ENCODE data around the gene ZDHHC4.

ZDHHC4 gene

GRCh38 chr7:6607651-6608051 is 30.4 kb downstream of the ZDHHC4 start:
- Histone ChIP-seq H3K4me3 (ENCODE audit: low read depth, low read length) (no peak overlapping the region), H3K36me3 (replicated peaks) (peaks cover 6% of the 10 kb centered on the region), H3K27me3 (replicated peaks) (no peaks in the 10 kb centered on the region), H3K27ac (no peak overlapping the region)
- no peak for TF ChIP-seq CTCF (IDR thresholded peaks at IDR 0.05; ENCODE audit: low read depth, low read length, missing control alignments)
- no peak for DNase-seq
- in situ Hi-C loops (cut with HindIII; ENCODE audit: low pct_ligation_motif_present, low sequenced_read_pairs) = no loop called here

DNA sequence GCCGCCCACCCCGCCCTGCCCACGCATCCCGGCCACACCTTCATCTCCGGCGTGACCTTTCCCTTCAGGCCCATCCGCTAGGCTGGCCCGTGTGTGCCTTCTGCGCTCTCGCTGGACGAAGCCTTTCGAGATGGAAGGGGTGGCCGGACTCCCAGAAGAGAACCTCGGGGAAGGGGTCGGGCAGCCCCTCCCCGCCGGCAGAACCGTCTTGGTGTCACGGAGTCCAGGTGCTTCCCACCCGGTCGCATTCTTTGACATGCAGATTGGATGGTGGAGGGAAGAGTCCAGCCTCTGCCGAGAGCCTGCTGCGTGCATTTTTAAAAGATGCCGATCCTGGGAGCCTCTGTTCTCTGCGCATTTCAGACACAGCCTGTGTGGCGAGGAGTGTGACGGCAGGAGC is 30.8 kb downstream of the ZDHHC4 start:
- no peak overlapping the region for H3K4me3 ChIP-seq (ENCODE audit: low read depth, low read length)
- H3K36me3 ChIP-seq (replicated peaks) = peaks cover 5% of the 10 kb centered on the region
- no peak for DNase-seq
- no peaks in the 10 kb centered on the region for H3K27me3 ChIP-seq (replicated peaks)
- in situ Hi-C loops (cut with HindIII; ENCODE audit: low pct_ligation_motif_present, low sequenced_read_pairs) = no loop called here
- no peak overlapping the region for H3K27ac ChIP-seq
- no peak for TF ChIP-seq CTCF (IDR thresholded peaks at IDR 0.05; ENCODE audit: low read depth, low read length, missing control alignments)

DNA sequence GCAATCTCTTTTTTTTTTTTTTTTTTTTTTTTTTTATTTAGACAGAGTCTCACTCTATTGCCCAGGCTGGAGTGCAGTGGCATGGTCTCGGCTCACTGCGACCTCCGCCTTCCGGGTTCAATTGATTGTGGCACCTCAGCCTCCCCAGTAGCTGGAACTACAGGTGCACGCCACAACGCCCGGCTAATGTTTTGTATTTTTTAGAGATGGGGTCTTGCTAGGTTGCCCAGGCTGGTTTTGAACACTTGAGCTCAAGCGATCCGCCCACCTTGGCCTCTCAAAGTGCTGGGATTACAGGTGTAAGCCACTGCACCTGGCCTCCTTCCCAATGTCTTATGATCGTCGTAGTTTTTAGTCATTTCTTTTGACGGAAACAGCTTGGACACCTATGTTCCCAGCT is 31.5 kb downstream of the ZDHHC4 start:
- Histone ChIP-seq H3K4me3 (ENCODE audit: low read depth, low read length) (no peak overlapping the region), H3K27me3 (replicated peaks) (no peaks in the 10 kb centered on the region), H3K36me3 (replicated peaks) (peaks cover 5% of the 10 kb centered on the region), H3K27ac (no peak overlapping the region)
- no peak for TF ChIP-seq CTCF (IDR thresholded peaks at IDR 0.05; ENCODE audit: low read depth, low read length, missing control alignments)
- DNase-seq = no peak
- in situ Hi-C loops (cut with HindIII; ENCODE audit: low pct_ligation_motif_present, low sequenced_read_pairs) = no loop called here

- in situ Hi-C loops (cut with HindIII; ENCODE audit: low pct_ligation_motif_present, low sequenced_read_pairs) = no loop called here
- no peak for DNase-seq
- TF ChIP-seq CTCF (IDR thresholded peaks at IDR 0.05; ENCODE audit: low read depth, low read length, missing control alignments) = no peak
Measured at GRCh38 chr7:6612819-6613218, 35.6 kb downstream of the ZDHHC4 start.

DNA sequence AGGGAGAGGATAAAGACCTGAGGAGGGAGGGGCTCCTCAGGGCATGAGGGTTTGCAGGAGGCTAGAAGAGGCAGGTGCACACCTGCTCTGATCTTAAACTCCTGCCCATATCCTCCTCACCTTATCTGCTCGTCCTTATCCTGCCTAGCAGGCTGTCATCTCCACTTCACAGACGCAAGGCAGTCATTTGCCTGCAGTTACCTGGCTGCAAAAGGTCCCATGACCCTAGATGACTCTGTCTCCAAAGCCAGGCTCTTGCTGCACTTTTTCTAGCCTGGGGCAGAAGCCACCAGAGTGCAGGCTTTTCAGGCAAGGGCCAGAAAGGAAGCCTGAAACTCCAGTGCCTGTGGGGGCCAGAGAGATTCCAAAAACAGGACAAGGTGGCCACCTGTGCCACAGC is 36.5 kb downstream of the ZDHHC4 start:
- Histone ChIP-seq H3K27me3 (replicated peaks) (peaks cover 11% of the 10 kb centered on the region), H3K4me3 (ENCODE audit: low read depth, low read length) (no peak overlapping the region), H3K36me3 (replicated peaks) (no peaks in the 10 kb centered on the region), H3K27ac (no peak overlapping the region)
- in situ Hi-C loops (cut with HindIII; ENCODE audit: low pct_ligation_motif_present, low sequenced_read_pairs) = no loop called here
- no peak for TF ChIP-seq CTCF (IDR thresholded peaks at IDR 0.05; ENCODE audit: low read depth, low read length, missing control alignments)
- DNase-seq = no peak

More at GRCh38 chr7:6612819-6613218, 35.6 kb downstream of the ZDHHC4 start:
- peaks cover 11% of the 10 kb centered on the region for H3K27me3 ChIP-seq (replicated peaks)
- H3K36me3 ChIP-seq (replicated peaks) = peaks cover 5% of the 10 kb centered on the region
- H3K27ac ChIP-seq = no peak overlapping the region
- no peak overlapping the region for H3K4me3 ChIP-seq (ENCODE audit: low read depth, low read length)

GRCh38 chr7:6614953-6615722 is 37.9 kb downstream of the ZDHHC4 start, which contains the start of gene ZNF853:
TSS of gene ZNF853 (plus strand) at chr7:6615610. CDS start at chr7:6616175, 565 bp downstream.
- Histone ChIP-seq H3K27me3 (replicated peaks) (peaks cover 11% of the 10 kb centered on the region), H3K4me3 (ENCODE audit: low read depth, low read length) (peak within 1 kb of the TSS; percentile 52), H3K36me3 (replicated peaks) (no peaks in the 10 kb centered on the region), H3K27ac (no peak within 1 kb of the TSS)
- no peak for DNase-seq
- in situ Hi-C loops (cut with HindIII; ENCODE audit: low pct_ligation_motif_present, low sequenced_read_pairs) = no loop called here
- no peak for TF ChIP-seq CTCF (IDR thresholded peaks at IDR 0.05; ENCODE audit: low read depth, low read length, missing control alignments)
